Measurements from ENCODE around the gene DOCK3.
"Not testable (repeated sequence)": the region's sequence is repeated elsewhere in the genome, so short reads cannot be mapped to it uniquely, and the experiment has no call there.

Gene DOCK3

DNA sequence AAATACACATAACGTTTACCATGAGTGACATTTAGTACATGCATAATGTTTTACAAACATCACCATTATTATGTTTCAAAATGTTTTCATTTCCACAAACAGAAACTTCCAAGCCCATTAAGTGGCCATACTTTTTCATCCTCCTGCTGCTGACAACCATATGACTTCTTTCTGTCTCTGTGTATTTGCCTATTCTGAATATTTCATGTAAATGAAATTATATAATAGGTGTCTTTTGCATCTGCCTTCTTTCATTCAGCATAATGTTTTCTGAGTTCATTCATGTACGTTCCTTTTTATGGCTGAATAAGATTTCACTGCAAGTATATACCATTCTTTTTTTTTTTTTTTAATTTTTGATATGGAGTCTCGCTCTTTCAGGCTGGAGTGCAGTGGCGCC lies 209.0 kb downstream of the DOCK3 start:
- no peak for DNase-seq (ENCODE audit: low spot score)

DNA sequence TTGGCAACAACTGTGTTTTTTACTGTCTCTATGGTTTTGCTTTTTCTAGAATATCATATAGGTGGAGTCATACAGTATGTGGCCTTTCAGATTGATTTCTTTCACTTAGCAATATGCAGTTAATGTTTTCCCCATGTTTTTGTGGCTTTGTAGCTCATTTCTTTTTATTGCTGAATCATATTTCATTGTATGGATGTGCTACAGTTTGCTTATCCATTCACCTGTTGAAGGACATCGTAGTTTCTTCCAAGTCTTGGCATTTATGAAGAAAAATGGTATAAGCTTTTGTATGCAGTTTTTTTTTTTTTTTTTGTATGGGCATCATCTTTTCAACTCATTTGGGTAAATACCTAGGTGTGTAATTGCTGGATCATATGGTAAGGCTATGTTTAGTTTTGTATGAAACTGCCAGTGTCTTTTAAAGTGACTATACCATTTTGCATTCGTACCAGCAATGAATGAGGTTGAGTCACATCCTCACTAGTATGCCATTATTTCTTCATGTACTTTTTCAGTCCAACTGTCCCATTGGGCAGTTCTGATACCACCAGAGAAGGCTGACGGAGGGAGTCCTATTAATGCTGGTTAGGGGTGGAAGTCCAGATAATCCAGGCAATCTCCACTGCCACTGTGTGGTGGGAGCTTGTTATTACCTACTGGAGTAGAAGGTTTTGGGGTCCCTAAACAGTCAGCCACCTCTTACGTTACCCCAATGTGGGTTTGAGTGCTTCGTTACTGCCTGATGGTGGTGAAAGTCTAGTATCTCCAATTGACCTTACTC lies 210.5 kb downstream of the DOCK3 start:
- DNase-seq (ENCODE audit: low spot score), result peak; percentile 0

DNA sequence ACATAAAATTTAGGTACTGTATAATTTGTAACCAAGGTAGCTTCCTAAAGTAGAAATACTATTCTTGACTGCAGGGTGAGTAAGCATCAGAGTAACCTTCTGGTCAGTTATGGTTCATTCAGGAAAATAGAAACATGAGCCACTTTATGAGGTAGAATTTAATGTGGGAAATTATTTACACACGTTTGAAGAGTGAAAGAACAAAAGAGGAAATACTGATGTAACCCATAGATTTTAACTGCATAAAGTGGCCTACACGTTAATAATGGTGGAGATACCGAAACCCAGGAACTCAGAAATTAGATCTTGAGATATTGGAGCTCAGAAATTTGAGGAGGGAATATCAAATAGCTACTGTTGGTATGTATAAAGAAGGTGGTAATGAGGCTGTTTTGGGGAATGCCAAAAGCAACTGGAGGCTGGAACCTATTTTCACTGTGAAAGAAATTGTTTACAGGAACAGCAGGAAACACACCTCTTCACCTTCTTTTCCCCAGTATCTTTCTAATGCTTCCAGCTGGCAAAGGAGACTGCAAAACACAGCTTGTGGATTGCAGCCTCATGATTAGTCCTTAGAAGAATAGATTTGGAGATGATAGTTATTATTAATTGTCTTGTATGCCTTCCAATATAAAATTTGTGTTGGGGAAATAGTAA lies 216.1 kb downstream of the DOCK3 start:
- no peak for DNase-seq (ENCODE audit: low spot score)

DNA sequence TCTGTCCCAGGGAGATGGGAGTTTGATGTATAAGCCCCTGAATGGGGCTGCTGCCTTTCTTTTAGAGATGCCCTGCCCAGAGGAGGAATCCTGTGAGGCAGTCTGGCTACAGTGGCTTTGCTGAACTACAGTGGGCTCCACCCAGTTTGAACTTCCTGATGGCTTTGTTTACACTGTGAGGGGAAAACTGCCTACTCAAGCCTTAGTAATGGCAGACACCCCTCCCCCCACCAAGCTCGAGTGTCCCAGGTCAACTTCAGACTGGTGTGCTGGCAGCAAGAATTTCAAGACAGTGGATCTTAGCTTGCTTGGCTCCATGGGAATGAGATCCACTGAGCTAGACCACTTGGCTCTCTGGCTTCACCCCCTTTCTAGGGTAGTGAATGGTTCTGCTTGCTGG lies 226.4 kb downstream of the DOCK3 start:
- DNase-seq (ENCODE audit: low spot score), result not testable (repeated sequence)

DNA sequence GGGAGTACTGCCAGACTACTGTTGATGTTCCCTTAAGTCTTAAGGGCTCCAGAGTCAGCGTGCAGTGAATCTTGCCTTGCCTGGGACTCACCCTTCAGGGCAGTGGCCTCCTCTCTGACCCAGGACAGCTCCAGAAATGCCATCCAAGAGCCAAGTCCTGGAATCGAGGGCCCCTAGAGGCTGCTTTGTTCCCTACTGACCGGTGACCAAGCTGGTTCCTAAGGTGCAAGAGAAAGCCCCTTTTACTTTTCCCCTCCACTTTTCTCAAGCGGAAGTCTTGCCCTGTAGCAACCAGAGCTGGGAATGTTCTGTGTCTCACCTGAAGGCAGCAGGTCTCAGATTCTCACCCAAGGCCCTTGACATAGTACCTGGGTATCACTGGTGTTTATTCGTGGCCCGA lies 238.0 kb downstream of the DOCK3 start:
- DNase-seq (ENCODE audit: low spot score), result no peak

DNA sequence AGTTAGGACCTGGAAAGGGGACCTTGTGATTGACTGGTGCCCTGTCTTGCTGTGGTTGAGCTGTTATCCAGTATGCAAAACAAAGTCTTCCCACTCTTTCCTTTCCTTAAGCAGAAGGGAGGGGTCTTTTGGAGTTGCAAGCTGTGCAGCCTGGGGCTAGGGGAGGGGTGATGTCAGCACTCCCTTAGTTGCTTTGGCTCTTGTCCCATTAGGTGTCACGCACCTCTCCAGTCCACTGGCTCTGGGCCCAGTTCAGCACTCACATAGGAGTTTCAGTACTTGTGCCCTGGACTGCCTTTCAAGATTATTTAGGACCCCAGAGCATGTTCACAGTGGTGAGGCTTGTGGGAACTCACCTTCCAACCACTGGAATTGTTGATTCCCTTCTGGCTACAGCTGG lies 238.5 kb downstream of the DOCK3 start:
- DNase-seq (ENCODE audit: low spot score), result no peak

DNA sequence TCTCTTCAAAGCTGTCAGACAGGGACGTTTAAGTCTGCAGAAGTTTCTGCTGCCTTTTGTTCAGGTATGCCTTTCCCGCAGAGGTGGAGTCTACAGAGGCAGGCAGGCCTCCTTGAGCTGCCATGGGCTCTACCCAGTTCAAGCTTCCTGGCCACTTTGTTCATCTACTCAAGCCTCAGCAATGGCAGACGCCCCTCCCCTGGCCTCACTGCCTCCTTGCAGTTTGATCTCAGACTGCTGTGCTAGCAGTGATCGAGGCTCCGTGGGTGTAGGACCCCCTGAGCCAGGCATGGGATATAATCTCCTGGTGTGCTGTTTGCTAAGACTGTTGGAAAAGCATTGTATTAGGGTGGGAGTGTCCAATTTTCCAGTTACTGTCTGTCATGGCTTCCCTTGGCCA lies 247.3 kb downstream of the DOCK3 start:
- DNase-seq (ENCODE audit: low spot score), result not testable (repeated sequence)

DNA sequence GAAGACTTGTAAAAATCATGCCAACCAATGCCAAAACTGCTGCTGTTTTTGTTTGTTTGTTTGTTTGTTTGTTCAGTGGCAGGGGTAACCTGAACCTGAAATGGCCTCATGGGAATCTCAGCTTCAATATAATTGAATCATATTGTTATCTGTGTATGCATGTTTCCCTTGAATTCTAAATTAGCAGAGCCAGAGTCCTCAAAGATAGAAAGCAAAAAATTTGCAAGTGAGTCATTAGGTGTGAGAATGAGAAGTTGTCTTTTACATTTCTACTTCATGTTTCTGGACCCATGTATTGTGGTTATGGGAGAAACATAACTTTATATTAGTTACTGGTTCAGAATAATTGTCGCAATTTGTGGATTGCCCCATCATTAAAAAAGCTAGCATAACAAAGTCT lies 249.2 kb downstream of the DOCK3 start:
- no peak for DNase-seq (ENCODE audit: low spot score)

DNA sequence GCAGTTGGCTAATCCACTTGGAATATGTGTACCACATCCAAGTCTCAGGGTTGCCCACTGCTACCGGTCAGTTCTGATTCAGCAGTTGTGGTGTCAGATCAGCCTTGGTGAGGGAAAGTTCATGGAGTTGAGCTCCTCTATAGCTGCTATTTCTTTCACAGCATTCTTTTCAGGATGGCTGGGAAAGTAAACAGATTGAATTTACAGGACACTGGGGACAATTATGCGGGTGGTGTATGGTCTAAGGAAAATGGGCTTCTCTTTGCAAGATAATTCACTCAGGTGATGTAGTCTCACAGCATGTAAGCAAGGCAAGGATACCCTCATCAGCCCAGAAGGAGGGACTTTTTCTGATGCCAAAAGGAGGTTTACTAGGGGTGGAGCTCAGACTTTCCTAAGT lies 249.9 kb downstream of the DOCK3 start:
- DNase-seq (ENCODE audit: low spot score), result no peak

DNA sequence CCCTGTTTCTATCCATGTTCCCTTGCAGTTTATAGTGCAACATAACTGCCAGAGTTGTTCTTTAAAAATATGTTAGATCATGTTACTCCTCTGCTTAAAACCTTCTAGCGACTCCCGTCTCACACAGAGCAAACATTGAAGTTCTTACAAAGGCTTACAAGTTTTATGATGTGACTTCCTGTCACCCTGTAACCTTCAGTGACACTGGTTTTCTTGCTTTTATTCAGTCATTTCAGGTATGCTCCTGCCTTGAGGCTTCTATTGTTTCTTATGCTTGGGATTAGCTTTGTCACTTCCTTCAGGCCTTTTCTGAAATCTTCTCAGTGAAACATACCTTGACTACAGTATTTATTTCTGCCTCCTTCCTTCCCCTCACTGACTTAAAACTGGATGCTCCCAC lies 252.1 kb downstream of the DOCK3 start:
- DNase-seq (ENCODE audit: low spot score), result no peak

DNA sequence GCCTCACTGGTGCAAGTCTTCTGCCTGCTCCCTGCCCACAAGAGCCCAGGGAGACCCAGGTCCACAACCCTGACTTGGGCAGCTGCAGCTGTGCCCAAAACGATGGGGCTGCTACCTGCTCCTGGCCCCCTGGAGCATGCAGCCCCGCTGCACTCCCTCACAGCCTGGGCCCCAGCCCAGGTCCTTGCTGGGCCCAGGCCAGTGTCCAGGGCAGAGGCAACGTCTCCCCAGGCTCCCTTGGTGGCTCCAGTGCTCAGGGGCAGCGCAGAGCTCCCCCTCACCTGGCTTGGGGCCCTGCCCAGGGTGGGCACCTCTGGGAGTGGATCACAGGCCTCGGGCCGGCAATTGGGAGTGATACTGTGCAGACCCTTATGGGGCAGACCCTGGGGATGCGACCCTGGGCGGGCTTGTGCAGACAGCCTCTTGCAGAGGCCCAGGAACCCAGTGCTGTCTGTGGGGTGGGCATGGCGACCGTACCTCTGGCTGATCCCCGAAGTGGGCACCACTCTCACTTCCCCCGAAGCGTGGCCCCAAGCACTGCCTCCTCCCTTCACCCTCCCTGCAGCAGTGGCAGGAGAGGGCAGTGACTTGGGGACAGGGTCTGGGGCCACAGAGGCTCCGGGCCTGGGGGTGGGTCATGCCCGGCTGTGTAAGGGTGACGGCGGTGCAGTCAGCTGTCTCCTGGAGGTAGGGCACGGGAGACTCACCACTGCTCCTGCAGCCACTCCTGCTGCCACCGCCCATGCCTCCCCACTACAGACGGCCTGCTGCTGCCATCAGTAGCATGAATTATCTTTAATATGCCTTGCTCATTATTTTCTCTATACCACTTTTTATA lies 255.9 kb downstream of the DOCK3 start:
- no peak for DNase-seq (ENCODE audit: low spot score)

DNA sequence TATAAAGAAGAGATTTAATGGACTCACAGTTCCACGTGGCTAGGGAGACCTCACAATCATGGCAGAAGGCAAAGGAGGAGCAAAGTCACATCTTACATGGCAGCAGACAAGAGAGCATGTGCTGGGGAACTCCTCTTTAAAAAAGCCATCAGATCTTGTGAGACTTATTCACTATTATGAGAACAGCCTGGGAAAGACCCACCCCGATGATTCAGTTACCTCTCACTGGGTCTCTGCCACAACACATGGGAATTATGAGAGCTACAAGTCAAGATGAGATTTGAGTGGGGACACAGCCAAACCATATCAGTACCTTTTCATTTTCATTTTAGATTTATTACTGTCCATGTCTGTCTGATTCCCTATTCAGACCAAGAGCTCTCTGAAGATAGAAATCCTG lies 258.2 kb downstream of the DOCK3 start:
- DNase-seq (ENCODE audit: low spot score), result not testable (repeated sequence)

DNA sequence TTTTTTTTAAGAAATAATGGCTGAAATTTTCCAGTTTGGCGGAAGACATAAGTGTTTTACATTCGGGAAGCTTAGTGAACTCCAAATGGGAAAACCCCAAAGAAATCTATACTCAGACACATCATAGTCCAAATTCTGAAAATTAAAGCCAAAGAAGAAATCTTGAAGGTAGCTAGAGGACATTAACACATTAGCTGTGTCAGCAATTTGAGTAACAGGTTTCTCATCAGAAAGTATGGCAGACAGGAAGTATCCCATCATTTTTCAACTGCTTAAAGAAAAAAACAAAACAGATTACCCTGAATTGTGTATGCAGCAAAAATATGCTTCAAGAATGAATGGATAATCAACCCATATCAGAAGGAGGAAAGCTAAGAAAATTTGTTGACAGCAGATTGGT lies 261.7 kb downstream of the DOCK3 start:
- no peak for DNase-seq (ENCODE audit: low spot score)

DNA sequence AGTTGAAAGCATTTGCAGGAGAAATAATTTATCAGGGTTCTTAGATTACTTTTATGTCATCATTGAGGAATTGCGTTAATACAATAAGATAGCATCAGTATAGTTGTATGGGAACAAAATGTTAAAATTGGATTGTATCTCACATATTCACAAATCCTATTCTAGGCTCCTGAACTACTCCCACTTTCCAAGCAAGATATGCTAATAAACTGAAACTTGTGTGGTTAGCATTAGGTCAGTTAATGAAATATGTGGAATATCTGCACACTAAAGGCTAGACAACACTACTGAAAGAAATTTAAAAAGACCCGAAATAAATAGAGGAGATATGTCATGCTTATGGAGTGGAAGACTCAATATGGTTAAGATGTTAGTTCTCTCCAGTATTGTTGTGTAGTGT lies 272.7 kb downstream of the DOCK3 start:
- no peak for DNase-seq (ENCODE audit: low spot score)

DNA sequence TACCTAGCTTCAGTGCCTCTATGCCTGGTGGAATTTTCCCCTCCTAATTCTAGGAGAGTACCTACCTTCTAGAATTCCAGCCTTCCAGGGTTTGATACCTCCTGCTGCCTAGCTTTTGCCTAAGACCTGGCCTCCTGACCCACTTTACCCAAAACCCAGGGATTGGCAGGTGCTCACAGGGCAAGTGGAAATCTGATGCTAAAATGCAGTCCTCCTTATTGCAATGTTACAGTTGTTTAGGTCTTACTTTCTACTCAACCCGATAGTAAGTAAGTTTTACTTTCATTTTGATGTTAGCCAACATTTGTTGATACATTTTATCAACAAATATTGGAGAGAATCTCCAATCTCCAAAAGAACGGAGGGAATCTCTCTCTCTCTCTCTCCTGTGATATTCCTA lies 275.9 kb downstream of the DOCK3 start:
- DNase-seq (ENCODE audit: low spot score), result no peak

DNA sequence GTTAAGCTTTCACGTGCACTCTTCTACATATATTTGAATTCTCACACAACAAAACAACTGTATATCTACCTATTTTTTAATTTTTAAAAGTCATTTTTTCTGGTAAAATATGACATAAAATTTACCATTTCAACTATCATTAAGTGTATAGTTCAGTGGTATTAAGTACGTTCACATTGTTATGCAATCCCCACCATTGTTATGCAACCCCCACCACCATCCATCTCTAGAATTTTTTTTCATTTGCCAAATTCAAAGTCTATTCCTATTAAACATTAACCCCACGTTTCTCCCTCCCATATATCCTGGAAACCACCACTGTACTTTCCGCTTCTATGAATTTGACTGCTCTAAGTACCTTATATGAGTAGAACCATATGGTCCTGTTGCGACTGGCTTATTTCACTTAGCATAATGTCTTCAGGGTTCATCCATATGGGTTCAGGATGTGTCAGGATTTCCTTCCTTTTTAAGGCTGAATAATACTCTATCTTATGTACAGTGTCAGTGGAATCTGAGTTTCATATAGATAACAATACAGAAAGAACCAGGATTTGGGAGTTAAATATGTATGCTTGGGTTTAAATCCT lies 279.2 kb downstream of the DOCK3 start:
- DNase-seq (ENCODE audit: low spot score), result no peak

DNA sequence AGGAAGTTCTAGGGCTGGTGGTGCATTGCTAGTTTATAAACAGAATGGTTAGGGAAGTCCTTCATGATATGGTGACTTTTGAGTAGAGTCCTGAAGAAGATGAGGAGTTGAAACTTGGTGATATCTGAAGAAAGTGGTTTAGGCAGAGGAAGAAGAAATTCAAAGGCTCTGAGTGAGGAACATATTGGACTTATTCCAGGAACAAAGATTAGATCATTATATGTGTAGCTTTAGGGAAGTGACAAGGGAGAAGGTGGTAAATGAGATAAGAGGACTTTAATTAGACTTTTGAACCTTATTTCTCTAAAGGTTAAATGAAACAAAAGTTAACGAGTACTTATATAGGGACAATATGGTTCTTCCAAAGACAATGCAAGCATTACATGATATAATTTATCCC lies 286.7 kb downstream of the DOCK3 start:
- no peak for DNase-seq (ENCODE audit: low spot score)

DNA sequence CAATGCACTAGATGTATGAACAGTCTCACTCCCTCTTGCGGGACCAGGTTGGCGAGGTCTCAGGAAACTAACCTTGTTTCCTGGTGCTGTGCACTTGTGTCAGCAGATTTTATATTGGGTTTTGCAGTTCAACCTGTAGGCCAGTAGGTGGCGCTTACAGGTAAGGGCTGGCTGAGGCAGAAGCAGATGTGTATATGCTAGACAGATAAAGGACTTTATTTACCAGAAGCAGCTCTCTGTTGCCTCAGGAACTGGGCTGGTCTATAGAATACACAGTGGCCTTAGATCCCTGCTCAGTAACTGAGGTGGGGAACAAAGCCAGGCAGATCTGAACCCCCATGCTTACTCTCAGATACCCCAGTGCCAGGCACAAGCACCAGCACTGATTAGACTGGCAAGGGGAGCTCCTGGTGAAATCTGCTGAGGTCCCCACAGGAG lies 296.8 kb downstream of the DOCK3 start:
- DNase-seq (ENCODE audit: low spot score), result peak; percentile 54

DNA sequence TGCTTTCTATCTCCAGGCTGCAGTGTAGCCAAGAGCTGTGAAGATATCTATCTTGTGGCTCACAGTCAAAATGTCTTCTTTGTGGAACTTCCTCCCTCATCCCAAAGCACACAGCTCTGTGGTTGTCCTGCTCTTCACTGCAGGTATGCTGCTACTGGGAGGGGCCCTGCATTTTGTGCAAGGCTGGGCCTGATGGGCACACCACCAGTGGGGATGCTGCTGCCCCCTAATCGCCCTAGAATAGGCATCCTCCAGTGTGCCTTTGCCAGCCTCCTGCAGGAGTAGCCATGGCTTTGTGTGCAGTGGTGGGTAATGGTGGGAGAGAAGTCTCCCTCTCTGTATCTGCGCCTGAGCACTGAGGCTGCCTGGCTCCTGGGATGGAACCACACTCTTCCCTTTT lies 297.3 kb downstream of the DOCK3 start:
- DNase-seq (ENCODE audit: low spot score), result no peak

DNA sequence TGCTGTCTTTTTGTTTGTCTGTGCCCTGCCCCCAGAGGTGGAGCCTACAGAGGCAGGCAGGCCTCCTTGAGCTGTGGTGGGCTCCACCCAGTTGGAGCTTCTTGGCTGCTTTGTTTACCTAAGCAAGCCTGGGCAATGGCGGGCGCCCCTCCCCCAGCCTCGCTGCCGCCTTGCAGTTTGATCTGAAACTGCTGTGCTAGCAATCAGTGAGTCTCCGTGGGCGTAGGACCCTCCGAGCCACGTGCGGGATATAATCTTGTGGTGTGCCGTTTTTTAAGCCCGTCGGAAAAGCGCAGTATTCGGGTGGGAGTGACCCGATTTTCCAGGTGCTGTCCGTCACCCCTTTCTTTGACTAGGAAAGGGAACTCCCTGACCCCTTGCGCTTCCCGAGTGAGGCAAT lies 303.9 kb downstream of the DOCK3 start:
- not testable (repeated sequence) for DNase-seq (ENCODE audit: low spot score)

DNA sequence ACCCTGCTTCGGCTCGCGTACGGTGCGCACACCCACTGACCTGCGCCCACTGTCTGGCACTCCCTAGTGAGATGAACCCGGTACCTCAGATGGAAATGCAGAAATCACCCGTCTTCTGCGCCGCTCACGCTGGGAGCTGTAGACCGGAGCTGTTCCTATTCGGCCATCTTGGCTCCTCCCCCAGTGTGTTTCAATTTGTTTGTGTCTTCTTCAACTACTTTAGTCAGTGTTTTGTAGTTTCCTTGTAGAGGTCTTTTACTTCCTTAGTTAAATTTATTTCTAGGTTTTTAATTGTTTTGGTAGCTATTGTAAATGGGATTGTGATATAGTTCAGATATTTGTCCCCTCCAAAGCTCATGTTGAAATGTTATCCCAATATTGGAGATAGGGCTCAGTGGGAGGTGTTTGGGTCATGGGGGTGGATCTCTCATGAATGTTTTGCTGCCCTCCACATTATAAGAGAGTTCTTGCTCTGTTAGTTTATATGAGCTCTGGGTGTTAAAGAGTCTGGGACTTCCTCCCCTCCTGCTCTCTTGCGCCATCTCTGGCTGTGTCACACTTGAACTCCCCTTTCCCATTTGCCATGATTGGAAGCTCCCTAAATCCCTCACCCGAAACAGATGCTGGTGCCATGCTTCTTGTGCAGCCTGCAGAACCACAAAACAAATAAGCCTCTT lies 304.4 kb downstream of the DOCK3 start:
- no peak for DNase-seq (ENCODE audit: low spot score)

Measured in NAMALWA (cell line).